OCI-LY1 (cell line): ENCODE data around the gene ANKRD11.

Experiments
- H2AFZ ChIP-seq: fragments of 200-600 bp; sonication (generic), shearing (Covaris generic); 2 replicates; pipeline ENCODE4 v1.6.0; 2014; ENCODE audit warnings: antibody characterized with exemption, mild to moderate bottlenecking, low read length
- H3F3A ChIP-seq: fragments of 200-600 bp; sonication (generic), shearing (Covaris generic); 2 replicates; pipeline ENCODE4 v1.6.0; 2014; ENCODE audit warnings: mild to moderate bottlenecking, antibody characterized with exemption, low read length, moderate library complexity; ENCODE audit not compliant: insufficient read depth
- H3K27ac ChIP-seq: fragments of 200-600 bp; sonication (generic); 2 replicates; pipeline ENCODE4 v1.5.1; 2014; ENCODE audit warnings: low read length, mixed run types, mild to moderate bottlenecking, low read depth; ENCODE audit not compliant: poor library complexity, severe bottlenecking
- H3K27me3 ChIP-seq: fragments of 200-600 bp; sonication (generic); 2 replicates; pipeline ENCODE4 v1.6.0; 2014; ENCODE audit warnings: antibody characterized with exemption, mild to moderate bottlenecking, low read length, moderate library complexity; ENCODE audit not compliant: insufficient read depth
- H3K36me3 ChIP-seq: fragments of 200-600 bp; sonication (generic); 2 replicates; pipeline ENCODE4 v1.6.1; 2014; ENCODE audit warnings: mild to moderate bottlenecking, antibody characterized with exemption, low read length, moderate library complexity, mixed read lengths; ENCODE audit not compliant: insufficient read depth
- H3K4me1 ChIP-seq: fragments of 200-600 bp; sonication (generic); 2 replicates; pipeline ENCODE4 v1.5.1; 2014; ENCODE audit warnings: mild to moderate bottlenecking, low read length, moderate library complexity; ENCODE audit not compliant: insufficient read depth, severe bottlenecking
- H3K4me2 ChIP-seq: fragments of 200-600 bp; sonication (generic), shearing (Covaris generic); 2 replicates; pipeline ENCODE4 v1.6.1; 2014; ENCODE audit warnings: low read length
- H3K4me3 ChIP-seq: fragments of 200-600 bp; sonication (generic); 2 replicates; pipeline ENCODE4 v1.5.1; 2014; ENCODE audit warnings: low read length, low read depth, mild to moderate bottlenecking, mixed read lengths; ENCODE audit not compliant: poor library complexity, severe bottlenecking
- H3K79me2 ChIP-seq: fragments of 200-600 bp; shearing (Covaris generic); 2 replicates; pipeline ENCODE4 v1.6.1; 2016; ENCODE audit warnings: mixed run types, low read length, mixed read lengths; ENCODE audit not compliant: insufficient read depth
- H3K9ac ChIP-seq: fragments of 200-600 bp; sonication (generic), shearing (Covaris generic); 2 replicates; pipeline ENCODE4 v1.6.1; 2014; ENCODE audit warnings: mild to moderate bottlenecking, low read length, mixed read lengths
- H3K9me2 ChIP-seq: fragments of 200-600 bp; sonication (generic), shearing (Covaris generic); 2 replicates; pipeline ENCODE4 v1.6.1; 2014; ENCODE audit warnings: low read depth, mild to moderate bottlenecking, low read length, mixed read lengths
- H3K9me3 ChIP-seq: fragments of 200-600 bp; shearing (Covaris generic); 2 replicates; pipeline ENCODE4 v1.6.1; 2014; ENCODE audit warnings: low read length, mixed read lengths
- H4K20me1 ChIP-seq: fragments of 200-600 bp; sonication (generic), shearing (Covaris generic); 2 replicates; pipeline ENCODE4 v1.6.0; 2016; ENCODE audit warnings: mild to moderate bottlenecking, low read length; ENCODE audit not compliant: insufficient read depth
- EZH2 ChIP-seq: fragments of 200-600 bp; sonication (generic), shearing (Covaris generic); IDR thresholded peaks from 2 replicates; pipeline ENCODE4 v1.8.0; 2017; ENCODE audit warnings: borderline replicate concordance, mixed run types, mild to moderate bottlenecking, antibody characterized with exemption, low read length, moderate library complexity, mixed read lengths
- TF ChIP-seq, protein P1 (sequence below): fragments of 200-600 bp; sonication (generic), shearing (Covaris generic); IDR thresholded peaks from 2 replicates; pipeline ENCODE4 v1.5.1; 2017; ENCODE audit warnings: mild to moderate bottlenecking, antibody characterized with exemption, low read length, moderate library complexity, mixed read lengths

Gene ANKRD11

DNA sequence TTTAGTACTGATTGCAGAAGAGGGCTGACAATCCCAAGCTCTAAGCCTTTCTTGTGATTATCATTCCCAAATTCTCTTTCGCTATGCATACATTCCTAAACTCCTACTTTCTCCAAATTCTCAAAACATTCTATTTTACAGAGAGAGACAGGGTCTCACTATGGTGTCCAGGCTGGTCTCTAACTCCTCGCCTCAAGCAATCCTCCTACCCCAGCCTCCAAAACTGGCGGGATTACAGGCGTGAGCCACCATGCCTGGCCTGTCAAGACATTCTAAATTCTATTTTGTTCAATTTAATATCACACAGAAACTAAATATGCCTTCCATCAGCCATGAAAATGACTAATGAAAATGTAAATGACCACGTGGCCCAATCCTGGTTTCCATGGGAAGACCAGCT is 39.8 kb downstream of the ANKRD11 start:
- Histone ChIP-seq H3K4me2 (no peak overlapping the region), H3F3A (no peaks in the 10 kb centered on the region)

DNA sequence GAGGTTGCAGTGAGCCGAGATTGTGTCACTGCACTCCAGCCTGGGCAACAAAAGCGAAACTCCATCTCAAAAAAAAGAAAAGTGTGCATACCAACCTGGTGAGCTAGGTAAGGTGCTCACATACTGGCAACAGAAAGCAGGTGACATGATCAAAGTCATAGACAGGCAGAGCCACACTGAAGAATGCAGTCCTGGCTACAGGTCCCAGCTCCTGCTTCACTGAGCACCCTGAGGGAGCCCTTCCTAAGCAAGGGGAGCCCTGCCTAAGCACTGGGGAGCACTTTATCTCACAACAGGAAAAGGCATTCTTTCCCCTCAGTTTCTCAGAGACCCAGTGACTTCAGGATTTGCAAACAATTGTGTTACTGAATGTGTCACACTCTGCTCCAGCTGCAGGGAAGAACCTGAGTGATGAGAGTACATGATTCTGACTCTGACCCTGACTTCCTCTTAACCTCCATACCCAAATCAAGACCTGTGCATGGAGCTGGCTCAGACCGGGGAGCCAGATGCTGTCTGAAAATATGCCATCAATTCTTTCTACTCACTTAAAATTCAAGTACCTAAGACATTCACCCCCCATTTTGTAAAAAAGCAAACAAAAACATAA is 40.5 kb downstream of the ANKRD11 start:
- Histone ChIP-seq H3K9ac (no peak overlapping the region), H3F3A (no peaks in the 10 kb centered on the region), H3K27ac (no peak overlapping the region), H3K4me2 (no peak overlapping the region), H3K36me3 (no peaks in the 10 kb centered on the region), H3K4me1 (peaks cover 49% of the 10 kb centered on the region), H2AFZ (no peak overlapping the region), H4K20me1 (0 out of 2 replicates have a peak, but pooled peaks cover 6% of the 10 kb centered on the region), H3K79me2 (peaks cover 97% of the 10 kb centered on the region), H3K9me2 (no peaks in the 10 kb centered on the region), H3K27me3 (no peaks in the 10 kb centered on the region), H3K9me3 (no peaks in the 10 kb centered on the region), H3K4me3 (no peak overlapping the region)
- TF ChIP-seq EZH2: no peak
- TF ChIP-seq, protein P1, sequence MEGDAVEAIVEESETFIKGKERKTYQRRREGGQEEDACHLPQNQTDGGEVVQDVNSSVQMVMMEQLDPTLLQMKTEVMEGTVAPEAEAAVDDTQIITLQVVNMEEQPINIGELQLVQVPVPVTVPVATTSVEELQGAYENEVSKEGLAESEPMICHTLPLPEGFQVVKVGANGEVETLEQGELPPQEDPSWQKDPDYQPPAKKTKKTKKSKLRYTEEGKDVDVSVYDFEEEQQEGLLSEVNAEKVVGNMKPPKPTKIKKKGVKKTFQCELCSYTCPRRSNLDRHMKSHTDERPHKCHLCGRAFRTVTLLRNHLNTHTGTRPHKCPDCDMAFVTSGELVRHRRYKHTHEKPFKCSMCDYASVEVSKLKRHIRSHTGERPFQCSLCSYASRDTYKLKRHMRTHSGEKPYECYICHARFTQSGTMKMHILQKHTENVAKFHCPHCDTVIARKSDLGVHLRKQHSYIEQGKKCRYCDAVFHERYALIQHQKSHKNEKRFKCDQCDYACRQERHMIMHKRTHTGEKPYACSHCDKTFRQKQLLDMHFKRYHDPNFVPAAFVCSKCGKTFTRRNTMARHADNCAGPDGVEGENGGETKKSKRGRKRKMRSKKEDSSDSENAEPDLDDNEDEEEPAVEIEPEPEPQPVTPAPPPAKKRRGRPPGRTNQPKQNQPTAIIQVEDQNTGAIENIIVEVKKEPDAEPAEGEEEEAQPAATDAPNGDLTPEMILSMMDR: no peak

More for the DNA sequence above, 39.8 kb downstream of the ANKRD11 start:
- Histone ChIP-seq H3K36me3 (no peaks in the 10 kb centered on the region), H3K4me1 (peaks cover 42% of the 10 kb centered on the region), H2AFZ (no peak overlapping the region), H3K4me3 (no peak overlapping the region), H3K9me2 (no peaks in the 10 kb centered on the region), H3K9ac (no peak overlapping the region), H3K9me3 (no peaks in the 10 kb centered on the region), H3K79me2 (peaks cover 95% of the 10 kb centered on the region), H3K27me3 (no peaks in the 10 kb centered on the region), H4K20me1 (0 out of 2 replicates have a peak, but pooled peaks cover 6% of the 10 kb centered on the region), H3K27ac (no peak overlapping the region)
- no peak for TF ChIP-seq EZH2
- TF ChIP-seq, protein P1: no peak

DNA sequence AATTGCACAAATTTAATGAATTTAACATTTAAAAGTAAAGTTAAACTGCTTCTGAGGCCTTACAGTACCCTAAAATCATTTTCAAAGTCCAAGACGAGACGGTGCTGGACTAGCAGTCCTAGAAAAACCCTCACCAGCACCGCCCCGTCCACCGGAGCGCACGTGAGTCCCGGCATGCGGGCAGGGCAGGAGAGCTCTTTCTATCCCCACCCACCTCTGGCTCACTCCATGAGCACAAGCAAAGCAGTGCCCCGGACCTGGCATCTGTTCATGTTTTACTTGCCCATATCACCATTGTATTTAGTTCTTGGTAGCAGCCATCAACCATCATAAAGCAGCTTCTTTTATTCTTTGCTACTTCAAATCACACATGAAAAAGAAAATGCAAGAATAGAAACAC is 41.7 kb downstream of the ANKRD11 start:
- peaks cover 54% of the 10 kb centered on the region for H3K4me1 ChIP-seq
- TF ChIP-seq, protein P1: no peak
- no peak for TF ChIP-seq EZH2

More for the DNA sequence above, 41.7 kb downstream of the ANKRD11 start:
- Histone ChIP-seq H3K4me2 (no peak overlapping the region), H2AFZ (no peak overlapping the region), H3K27me3 (no peaks in the 10 kb centered on the region), H3K4me3 (no peak overlapping the region), H3K9me2 (no peaks in the 10 kb centered on the region), H3K9me3 (no peaks in the 10 kb centered on the region), H4K20me1 (0 out of 2 replicates have a peak, but pooled peaks cover 6% of the 10 kb centered on the region), H3F3A (no peaks in the 10 kb centered on the region), H3K27ac (no peak overlapping the region), H3K9ac (no peak overlapping the region), H3K79me2 (peaks cover 100% of the 10 kb centered on the region), H3K36me3 (no peaks in the 10 kb centered on the region)
